Neural cell (in vitro differentiated cells): ENCODE results near the gene COX10. TPM values are rescaled to one million over a fixed set of nuclear protein-coding genes. Genes with fewer than 3 reads are reported as not detected.

Experiments
- H2AFZ ChIP-seq: fragments of 200-600, 300-800 bp; sonication (generic), shearing (Covaris generic); 2 replicates; pipeline ENCODE4 v1.6.0; 2014; ENCODE audit warnings: low read depth, mild to moderate bottlenecking, antibody characterized with exemption, low read length, moderate library complexity
- H3F3A ChIP-seq: fragments of 200-600 bp; shearing (Covaris generic); 2 replicates; pipeline ENCODE4 v1.6.1; 2016; ENCODE audit warnings: mild to moderate bottlenecking, moderate library complexity, mixed read lengths, antibody characterized with exemption, low read length; ENCODE audit not compliant: insufficient read depth, poor library complexity, severe bottlenecking
- H3K27ac ChIP-seq: fragments of 200-600, 300-800 bp; sonication (generic), shearing (Covaris generic); 2 replicates; pipeline ENCODE4 v1.5.1; 2014; ENCODE audit warnings: mild to moderate bottlenecking, low read length, moderate library complexity
- H3K27me3 ChIP-seq: fragments of 300-800, 200-600 bp; sonication (generic), shearing (Covaris generic); 2 replicates; pipeline ENCODE4 v1.6.0; 2014; ENCODE audit warnings: mild to moderate bottlenecking, low read depth, low read length, moderate library complexity; ENCODE audit not compliant: insufficient read depth
- H3K36me3 ChIP-seq: fragments of 300-800, 200-600 bp; sonication (generic), shearing (Covaris generic); 2 replicates; pipeline ENCODE4 v1.5.1; 2014; ENCODE audit warnings: mild to moderate bottlenecking, antibody characterized with exemption, low read length, moderate library complexity; ENCODE audit not compliant: insufficient read depth
- H3K4me2 ChIP-seq: fragments of 300-800, 200-600 bp; sonication (generic), shearing (Covaris generic); 2 replicates; pipeline ENCODE4 v1.6.0; 2014; ENCODE audit warnings: mild to moderate bottlenecking, low read length
- H3K4me3 ChIP-seq: fragments of 300-800, 200-600 bp; sonication (generic), shearing (Covaris generic); 2 replicates; pipeline ENCODE4 v1.5.1; 2014; ENCODE audit warnings: mild to moderate bottlenecking, low read length, moderate library complexity
- H3K79me2 ChIP-seq: fragments of 200-600 bp; shearing (Covaris generic); replicated peaks from 2 replicates; pipeline ENCODE4 v1.6.0; 2014; ENCODE audit warnings: mild to moderate bottlenecking, low read length, moderate library complexity; ENCODE audit not compliant: insufficient read depth
- H3K9ac ChIP-seq: fragments of 300-800, 200-600 bp; sonication (generic), shearing (Covaris generic); 2 replicates; pipeline ENCODE4 v1.6.1; 2016; ENCODE audit warnings: mild to moderate bottlenecking, low read length, mixed read lengths
- H3K9me2 ChIP-seq: fragments of 200-600 bp; shearing (Covaris generic); 2 replicates; pipeline ENCODE4 v1.6.1; 2016; ENCODE audit warnings: mild to moderate bottlenecking, low read length, mixed read lengths; ENCODE audit not compliant: insufficient read depth
- H3K9me3 ChIP-seq: fragments of 200-600, 300-800 bp; sonication (generic), shearing (Covaris generic); 2 replicates; pipeline ENCODE4 v1.6.1; 2016; ENCODE audit warnings: mild to moderate bottlenecking, mixed run types, low read length, moderate library complexity, mixed read lengths
- H4K20me1 ChIP-seq: fragments of 200-600 bp; shearing (Covaris generic); 2 replicates; pipeline ENCODE4 v1.6.1; 2016; ENCODE audit warnings: mild to moderate bottlenecking, mixed run types; ENCODE audit not compliant: insufficient read depth
- CTCF ChIP-seq: fragments of 450-650 bp; IDR thresholded peaks from 2 replicates; pipeline ENCODE4 v1.5.1; 2014; ENCODE audit warnings: antibody characterized with exemption, mild to moderate bottlenecking, moderate library complexity; ENCODE audit not compliant: poor library complexity, severe bottlenecking
- EP300 ChIP-seq: fragments of 450-650 bp; conservative IDR thresholded peaks from 2 replicates; pipeline ENCODE4 v1.6.1; 2014; ENCODE audit warnings: antibody characterized with exemption, mild to moderate bottlenecking, moderate library complexity; ENCODE audit not compliant: poor library complexity, severe bottlenecking
- EZH2 ChIP-seq: fragments of 200-600, 300-800 bp; shearing (Covaris generic), sonication (generic); IDR thresholded peaks from 2 replicates; pipeline ENCODE4 v1.6.1; 2014; ENCODE audit warnings: antibody characterized with exemption, low read length, borderline replicate concordance, mild to moderate bottlenecking; ENCODE audit not compliant: insufficient read depth, poor library complexity, severe bottlenecking
- MXI1 ChIP-seq: fragments of 450-650 bp; conservative IDR thresholded peaks from 2 replicates; pipeline ENCODE4 v1.6.1; 2014; ENCODE audit warnings: antibody characterized with exemption, mild to moderate bottlenecking; ENCODE audit not compliant: poor library complexity, severe bottlenecking
- POLR2AphosphoS5 ChIP-seq: IDR thresholded peaks from 2 replicates; pipeline ENCODE4 v1.6.1; 2012
- RAD21 ChIP-seq: fragments of 450-650 bp; conservative IDR thresholded peaks from 2 replicates; pipeline ENCODE4 v1.6.1; 2014; ENCODE audit warnings: antibody characterized with exemption, mild to moderate bottlenecking, moderate library complexity
- REST ChIP-seq: IDR thresholded peaks from 2 replicates; pipeline ENCODE4 v1.6.1; 2012; ENCODE audit warnings: borderline replicate concordance
- SMC3 ChIP-seq: fragments of 450-650 bp; conservative IDR thresholded peaks from 2 replicates; pipeline ENCODE4 v1.6.1; 2014; ENCODE audit warnings: antibody characterized with exemption, mild to moderate bottlenecking, moderate library complexity; ENCODE audit not compliant: poor library complexity
- TAF1 ChIP-seq: IDR thresholded peaks from 2 replicates; pipeline ENCODE4 v1.6.1; 2012; ENCODE audit warnings: low read depth
- polyA plus RNA-seq: library from polyadenylated mRNA; depleted of rRNA; stranded (reverse); fragments of >200 nt; gene quantifications from 2 replicates; pipeline ENCODE4 v1.2.3, GENCODE V29; 2014

The COX10 gene
- polyA plus RNA-seq, 1 donor from 2014 or later = 7.2 TPM

- H3K4me3 ChIP-seq = no peak overlapping the region
- H2AFZ ChIP-seq = no peak overlapping the region
- H3K27ac ChIP-seq = no peak overlapping the region
- no peaks in the 10 kb centered on the region for H3K79me2 ChIP-seq
- no peak overlapping the region for H3K4me2 ChIP-seq
- no peak overlapping the region for H3K9ac ChIP-seq
- no peaks in the 10 kb centered on the region for H3F3A ChIP-seq
- no peaks in the 10 kb centered on the region for H4K20me1 ChIP-seq
- H3K9me3 ChIP-seq = no peaks in the 10 kb centered on the region
- no peaks in the 10 kb centered on the region for H3K9me2 ChIP-seq
- TF ChIP-seq TAF1 (no peak), EP300 (no peak), SMC3 (no peak), RAD21 (no peak), MXI1 (no peak), POLR2AphosphoS5 (no peak)
- no peaks in the 10 kb centered on the region for H3K27me3 ChIP-seq
- no peaks in the 10 kb centered on the region for H3K36me3 ChIP-seq
Observed at GRCh38 chr17:14211246-14211645, 141.9 kb downstream of the COX10 start.

GRCh38 chr17:14211801-14212200 lies 142.5 kb downstream of the COX10 start:
- Histone ChIP-seq H3K79me2 (no peaks in the 10 kb centered on the region), H3K9me3 (no peaks in the 10 kb centered on the region), H2AFZ (no peak overlapping the region), H3K36me3 (no peaks in the 10 kb centered on the region), H3K9me2 (no peaks in the 10 kb centered on the region), H3F3A (no peaks in the 10 kb centered on the region), H3K27me3 (no peaks in the 10 kb centered on the region), H3K27ac (no peak overlapping the region), H3K4me3 (no peak overlapping the region), H3K4me2 (no peak overlapping the region), H3K9ac (no peak overlapping the region), H4K20me1 (no peaks in the 10 kb centered on the region)
- no peak for TF ChIP-seq MXI1
- TF ChIP-seq POLR2AphosphoS5 = no peak
- no peak for TF ChIP-seq TAF1
- no peak for TF ChIP-seq CTCF
- TF ChIP-seq SMC3 = no peak
- TF ChIP-seq EZH2 = no peak
- TF ChIP-seq RAD21 = no peak
- no peak for TF ChIP-seq REST
- no peak for TF ChIP-seq EP300
